Stimulated activated CD4-positive, alpha-beta T cell treated with anti-CD3 and anti-CD28 coated beads, Interleukin-4, amount 100 ng/mL, for 48 hours (primary cell): ENCODE data around the gene GPR160.

Experiments used
- DNase-seq, 2 donors: peaks; one replicate each; pipeline ENCODE4 v3.0.0-alpha.2; 2020; ENCODE audit warnings: low read depth in 2 of 2

Gene GPR160

GRCh38 chr3:170027233-170028102, 10.3 kb upstream of the GPR160 start:
- DNase-seq = no peak

GRCh38 chr3:170033489-170033888, 4.3 kb upstream of the GPR160 start:
- no peak for DNase-seq

GRCh38 chr3:170038434-170039110, 777 bp downstream of the GPR160 start:
- no peak for DNase-seq

GRCh38 chr3:170040418-170040817, 2.6 kb downstream of the GPR160 start:
- no peak for DNase-seq

GRCh38 chr3:170043506-170043905, 5.7 kb downstream of the GPR160 start:
- DNase-seq = no peak

GRCh38 chr3:170044271-170044670, 6.5 kb downstream of the GPR160 start:
- no peak for DNase-seq

GRCh38 chr3:170044795-170045244, 7.0 kb downstream of the GPR160 start:
- DNase-seq = no peak

GRCh38 chr3:170046269-170047132, 8.7 kb downstream of the GPR160 start:
- no peak for DNase-seq

GRCh38 chr3:170047133-170047404, 9.3 kb downstream of the GPR160 start:
- DNase-seq = no peak

- no peak for DNase-seq
Measured at GRCh38 chr3:170049146-170050000, 11.6 kb downstream of the GPR160 start.

GRCh38 chr3:170050753-170051152, 13.0 kb downstream of the GPR160 start:
- no peak for DNase-seq

- DNase-seq = no peak
Measured at GRCh38 chr3:170052398-170052797, 14.6 kb downstream of the GPR160 start.

GRCh38 chr3:170054204-170054603, 16.4 kb downstream of the GPR160 start:
- DNase-seq = no peak

GRCh38 chr3:170055209-170055608, 17.4 kb downstream of the GPR160 start:
- DNase-seq = no peak

GRCh38 chr3:170056710-170057454, 19.1 kb downstream of the GPR160 start:
- DNase-seq = no peak

GRCh38 chr3:170057550-170057949, 19.8 kb downstream of the GPR160 start:
- no peak for DNase-seq

- DNase-seq = no peak
Measured at GRCh38 chr3:170058127-170058526, 20.3 kb downstream of the GPR160 start.

- no peak for DNase-seq
Measured at GRCh38 chr3:170059447-170059846, 21.7 kb downstream of the GPR160 start.

- no peak for DNase-seq
Measured at GRCh38 chr3:170062068-170062467, 24.3 kb downstream of the GPR160 start.

- DNase-seq = no peak
Measured at GRCh38 chr3:170062769-170063168, 25.0 kb downstream of the GPR160 start.

GRCh38 chr3:170063691-170064090, 25.9 kb downstream of the GPR160 start:
- no peak for DNase-seq
